ENCODE results near the gene CD164. TPM values are rescaled to one million over a fixed set of nuclear protein-coding genes. Genes with fewer than 3 reads are reported as not detected.

Gene CD164
- total RNA-seq, 4 donors from 2014 or later: 87.2 to 198 (median 166) TPM

- peaks cover 0 to 9% of the 10 kb centered on the region in 2 donors for H3K36me3 ChIP-seq
- 72% methylated on average over 1 of the region's 1 CpG; no CpG with 5 or more reads in 1 of the 2 donors for WGBS, 2 donors (ENCODE audit: low coverage in 1 of 2)
Measured at GRCh38 chr6:109421184-109421583, 38.9 kb upstream of the CD164 start.

GRCh38 chr6:109420751-109421150 is 38.5 kb upstream of the CD164 start:
- no peaks in the 10 kb centered on the region for H3K4me1 ChIP-seq
- TF ChIP-seq POLR2A (IDR thresholded peaks at IDR 0.05) (no peak), CTCF (IDR thresholded peaks at IDR 0.05) (no peak), EP300 (IDR thresholded peaks at IDR 0.05) (no peak), POLR2AphosphoS5 (IDR thresholded peaks at IDR 0.05) (no peak)
- no peak overlapping the region for H3K27ac ChIP-seq
- no peak overlapping the region for H3K4me3 ChIP-seq
- H3K9me3 ChIP-seq: no peaks in the 10 kb centered on the region
- 36% methylated on average over 1 of the region's 1 CpG; no CpG with 5 or more reads in 1 of the 2 donors for WGBS, 2 donors (ENCODE audit: low coverage in 1 of 2)
- ATAC-seq: no peak
- H3K27me3 ChIP-seq: no peaks in the 10 kb centered on the region
- H3K36me3 ChIP-seq: peaks cover 0 to 9% of the 10 kb centered on the region in 2 donors

More at GRCh38 chr6:109421184-109421583, 38.9 kb upstream of the CD164 start:
- H3K27me3 ChIP-seq: no peaks in the 10 kb centered on the region
- no peak for TF ChIP-seq POLR2AphosphoS5 (IDR thresholded peaks at IDR 0.05)
- no peak for TF ChIP-seq CTCF (IDR thresholded peaks at IDR 0.05)
- no peak for TF ChIP-seq POLR2A (IDR thresholded peaks at IDR 0.05)
- TF ChIP-seq EP300 (IDR thresholded peaks at IDR 0.05): no peak
- H3K9me3 ChIP-seq: no peaks in the 10 kb centered on the region
- ATAC-seq: no peak
- H3K4me1 ChIP-seq: no peaks in the 10 kb centered on the region
- no peak overlapping the region for H3K27ac ChIP-seq
- H3K4me3 ChIP-seq: no peak overlapping the region

GRCh38 chr6:109417646-109418045 is 35.4 kb upstream of the CD164 start:
- TF ChIP-seq POLR2A (IDR thresholded peaks at IDR 0.05) (no peak), CTCF (IDR thresholded peaks at IDR 0.05) (no peak), EP300 (IDR thresholded peaks at IDR 0.05) (no peak), POLR2AphosphoS5 (IDR thresholded peaks at IDR 0.05) (no peak)
- Histone ChIP-seq H3K4me1 (no peaks in the 10 kb centered on the region), H3K27me3 (no peaks in the 10 kb centered on the region), H3K4me3 (no peak overlapping the region), H3K9me3 (no peaks in the 10 kb centered on the region), H3K27ac (no peak overlapping the region), H3K36me3 (peaks cover 0 to 9% of the 10 kb centered on the region in 2 donors)
- WGBS, 2 donors (ENCODE audit: low coverage in 1 of 2): 95% methylated on average over 4 of the region's 4 CpGs
- ATAC-seq: no peak

- no peaks in the 10 kb centered on the region for H3K27me3 ChIP-seq
- WGBS, 2 donors (ENCODE audit: low coverage in 1 of 2): 94% methylated on average over 2 of the region's 2 CpGs; no CpG with 5 or more reads in 1 of the 2 donors
- no peak for ATAC-seq
- TF ChIP-seq CTCF (IDR thresholded peaks at IDR 0.05) (no peak), POLR2A (IDR thresholded peaks at IDR 0.05) (no peak), EP300 (IDR thresholded peaks at IDR 0.05) (no peak), POLR2AphosphoS5 (IDR thresholded peaks at IDR 0.05) (no peak)
- no peaks in the 10 kb centered on the region for H3K9me3 ChIP-seq
- H3K36me3 ChIP-seq: no peaks in the 10 kb centered on the region
- H3K4me3 ChIP-seq: no peak overlapping the region
- no peaks in the 10 kb centered on the region for H3K4me1 ChIP-seq
- no peak overlapping the region for H3K27ac ChIP-seq
Measured at GRCh38 chr6:109411034-109411433, 28.8 kb upstream of the CD164 start.

- no peak overlapping the region for H3K4me3 ChIP-seq
- 80 to 85% methylated on average over 1 to 4 of the region's 4 CpGs for WGBS, 2 donors (ENCODE audit: low coverage in 1 of 2)
- no peak for TF ChIP-seq EP300 (IDR thresholded peaks at IDR 0.05)
- TF ChIP-seq POLR2A (IDR thresholded peaks at IDR 0.05): no peak
- TF ChIP-seq POLR2AphosphoS5 (IDR thresholded peaks at IDR 0.05): no peak
- TF ChIP-seq CTCF (IDR thresholded peaks at IDR 0.05): no peak
- H3K4me1 ChIP-seq: no peaks in the 10 kb centered on the region
- no peaks in the 10 kb centered on the region for H3K27me3 ChIP-seq
- peak; percentile 39 for ATAC-seq
- H3K36me3 ChIP-seq: no peaks in the 10 kb centered on the region
- no peak overlapping the region for H3K27ac ChIP-seq
- H3K9me3 ChIP-seq: no peaks in the 10 kb centered on the region
Measured at GRCh38 chr6:109406196-109406595, 23.9 kb upstream of the CD164 start.

All from gastroesophageal sphincter (tissue), 4 donors.